Measurements from ENCODE around the gene SLC25A44.

- TF ChIP-seq CTCF (IDR thresholded peaks at IDR 0.05) (no peak), EP300 (IDR thresholded peaks at IDR 0.05; ENCODE audit: low read depth) (no peak), POLR2A (IDR thresholded peaks at IDR 0.05) (no peak), POLR2AphosphoS5 (IDR thresholded peaks at IDR 0.05) (no peak)
Observed at GRCh38 chr1:156193208-156193487, 756 bp upstream of the SLC25A44 start.
